GM12872 (cell line): Measurements from ENCODE around the gene CCDC158.

Experiments used
- CTCF ChIP-seq: IDR thresholded peaks from 3 replicates; pipeline ENCODE4 v1.5.1; 2011; ENCODE audit warnings: low read depth, mild to moderate bottlenecking, low read length, moderate library complexity; ENCODE audit not compliant: insufficient read depth

The CCDC158 gene

DNA sequence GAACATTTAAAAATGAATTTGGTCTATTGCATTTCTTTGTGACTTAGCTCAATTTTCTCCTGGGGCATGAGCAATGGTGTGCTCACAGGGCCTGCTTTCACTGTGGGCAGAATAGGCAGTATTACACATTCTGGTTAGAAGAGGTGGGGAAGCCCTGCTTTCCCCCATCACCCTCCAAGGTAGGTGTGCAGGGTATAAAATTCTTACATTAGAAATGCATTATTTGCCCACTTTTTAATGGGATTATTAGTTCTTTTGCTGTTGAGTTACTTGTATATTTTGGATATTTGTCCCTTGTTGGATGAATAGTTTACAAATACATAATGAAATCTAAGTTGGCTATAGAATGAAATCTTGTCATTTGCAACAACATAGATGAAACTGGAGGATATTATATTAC, 122.7 kb downstream of the CCDC158 start:
- TF ChIP-seq CTCF: no peak

- no peak for TF ChIP-seq CTCF
These were observed 124.6 kb downstream of the CCDC158 start for GRCh38 chr4:76296286-76296820.

- TF ChIP-seq CTCF: no peak
These were observed 127.2 kb downstream of the CCDC158 start for GRCh38 chr4:76293772-76294171.

DNA sequence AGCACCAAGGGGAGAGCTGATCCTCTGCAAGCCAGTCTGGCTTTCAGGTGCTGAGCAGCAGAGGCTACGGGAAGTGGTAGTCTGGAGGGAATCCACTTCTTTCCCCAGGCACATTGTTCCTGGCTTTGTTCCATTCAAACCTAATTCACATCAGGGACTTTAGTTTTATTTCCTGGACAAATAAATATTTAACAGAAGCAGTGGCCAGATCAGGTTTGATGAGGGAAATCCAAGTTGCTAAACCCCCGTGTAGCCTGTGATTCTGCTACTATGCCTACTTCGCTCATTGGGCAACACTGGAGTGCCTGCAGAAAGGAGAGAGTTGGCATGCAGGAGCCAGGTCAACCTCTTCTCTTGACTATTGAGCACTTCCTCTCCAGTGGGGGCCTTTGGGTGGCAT, 128.2 kb downstream of the CCDC158 start:
- TF ChIP-seq CTCF: no peak

- no peak for TF ChIP-seq CTCF
These were observed 137.0 kb downstream of the CCDC158 start for GRCh38 chr4:76283900-76284299.

DNA sequence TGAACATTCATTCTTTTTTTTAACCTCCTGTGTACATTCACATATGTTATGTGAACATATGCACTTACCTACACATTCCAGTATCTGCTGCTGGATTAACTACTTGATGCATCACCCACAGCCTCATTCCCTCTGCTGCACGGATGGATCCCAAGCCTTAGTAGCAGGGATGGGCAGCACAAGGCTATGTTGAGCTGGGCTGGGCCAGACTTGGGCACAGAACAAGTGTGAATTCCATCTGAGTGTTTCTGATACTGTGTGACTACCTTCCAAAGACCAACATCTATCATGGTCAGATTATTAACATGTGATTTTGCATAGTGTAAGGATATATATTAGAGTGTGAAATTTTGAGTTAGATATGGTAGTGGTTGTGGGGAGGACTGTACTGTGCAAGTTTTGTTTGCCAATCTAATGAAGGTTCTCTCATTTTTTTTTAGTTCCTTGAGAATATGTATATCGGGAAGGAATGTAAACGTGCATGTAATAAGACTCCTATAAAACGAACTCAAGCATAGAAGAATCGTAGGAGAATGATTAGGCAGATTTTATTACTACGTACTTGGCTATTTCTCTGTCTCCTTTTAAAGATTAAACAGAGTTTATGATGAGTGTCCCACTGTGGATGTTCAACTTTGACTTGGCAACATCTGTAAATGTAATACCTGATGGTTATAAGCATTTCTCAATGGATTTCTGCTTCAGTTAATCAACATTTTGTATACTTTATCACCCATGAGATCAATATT, 137.8 kb downstream of the CCDC158 start:
- no peak for TF ChIP-seq CTCF

- TF ChIP-seq CTCF: no peak
These were observed 140.2 kb downstream of the CCDC158 start for GRCh38 chr4:76280488-76281441.
